Suppressor macrophage treated with lipopolysaccharide for 1 hour (primary cell): Measurements from ENCODE around the gene HPSE2.
"Not testable (repeated sequence)": the region's sequence is repeated elsewhere in the genome, so short reads cannot be mapped to it uniquely, and the experiment has no call there.

Experiments
- DNase-seq, 3 donors: peaks; one replicate each; pipeline ENCODE4 v3.0.0-alpha.2; 2020 to 2022

HPSE2 gene

DNA sequence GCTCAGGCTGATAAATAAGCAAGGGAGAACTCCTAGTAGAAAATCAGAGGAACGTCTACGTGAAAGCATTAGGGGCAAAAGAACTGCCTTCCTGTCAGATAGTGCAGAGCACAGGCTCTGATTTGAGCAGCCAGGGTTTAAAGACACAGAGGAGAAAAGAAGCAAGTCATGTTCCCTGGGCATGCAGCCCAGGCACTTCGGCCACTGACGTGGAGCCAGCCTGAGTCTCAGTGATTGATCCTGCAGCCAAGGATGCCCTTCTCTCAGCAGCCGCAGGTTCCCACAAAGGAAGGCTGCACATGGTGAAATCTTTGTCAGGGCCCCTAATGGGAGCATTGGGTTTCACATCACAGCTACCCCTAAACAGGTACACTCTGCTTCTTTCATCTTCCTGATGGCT, 627.2 kb downstream of the HPSE2 start:
- no peak for DNase-seq

DNA sequence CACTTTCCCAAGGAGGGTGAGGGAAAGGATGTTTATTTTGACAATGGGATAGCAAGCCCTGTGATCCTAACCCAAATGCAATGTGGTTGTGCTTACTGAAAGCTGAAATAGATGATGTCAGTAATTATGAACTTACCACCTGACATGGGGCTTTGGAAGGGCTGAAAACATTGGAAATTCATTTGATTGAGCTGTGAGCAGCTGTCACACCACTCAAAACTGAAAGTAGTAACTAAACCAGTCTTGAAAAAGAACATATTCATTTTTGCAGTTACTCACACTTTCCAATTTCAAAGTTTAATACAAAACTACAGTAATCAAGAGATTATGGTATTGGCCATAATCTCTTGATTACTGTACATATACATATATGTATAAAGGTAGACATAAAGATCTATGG, 633.4 kb downstream of the HPSE2 start:
- no peak for DNase-seq

DNA sequence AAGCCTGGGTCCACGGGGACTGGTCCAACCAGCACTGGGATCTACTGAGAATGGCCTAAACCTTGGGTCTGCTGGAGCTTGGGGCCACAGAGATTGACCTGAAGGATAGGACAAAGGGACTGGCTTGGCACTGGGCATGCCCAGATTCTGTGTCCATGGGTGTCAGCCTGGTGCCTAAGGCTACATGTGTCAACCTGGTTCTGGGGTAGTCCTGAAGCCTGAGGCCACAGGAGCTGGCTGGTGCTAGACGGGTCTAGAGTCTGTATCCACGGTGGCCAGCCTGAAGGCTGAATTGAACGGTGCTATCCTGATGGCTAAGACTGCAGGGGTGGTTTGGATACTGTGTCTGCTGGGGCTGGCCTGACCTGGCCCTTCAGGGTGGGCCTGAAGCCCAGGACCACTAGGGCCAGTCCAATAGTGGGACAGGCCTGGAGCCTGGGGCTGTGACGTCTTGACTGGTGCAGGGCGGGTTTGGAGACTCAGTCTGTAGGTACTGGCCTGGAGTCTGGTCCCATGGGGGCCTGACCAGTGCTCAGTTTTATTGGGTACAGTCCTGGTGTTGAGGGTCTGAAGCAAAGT, 636.5 kb downstream of the HPSE2 start:
- no peak for DNase-seq

DNA sequence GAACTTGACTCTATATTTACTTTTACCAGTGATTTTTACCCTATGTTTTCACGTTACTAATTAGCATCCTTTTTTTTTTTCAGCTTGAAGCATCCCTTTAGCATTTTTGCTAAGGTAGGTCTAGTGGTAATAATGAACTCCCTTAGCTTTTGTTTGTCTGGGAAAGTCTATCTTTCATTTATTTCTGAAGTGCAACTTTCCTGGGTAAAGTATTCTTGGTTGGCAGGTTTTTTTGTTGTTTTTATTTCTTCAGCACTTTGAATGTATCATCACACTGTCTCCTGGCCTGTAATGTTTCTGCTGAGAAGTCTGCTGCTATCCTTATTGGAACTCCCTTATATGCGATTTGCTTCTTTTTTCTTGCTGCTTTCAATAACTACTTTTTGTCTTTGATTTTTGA, 639.2 kb downstream of the HPSE2 start:
- no peak for DNase-seq

DNA sequence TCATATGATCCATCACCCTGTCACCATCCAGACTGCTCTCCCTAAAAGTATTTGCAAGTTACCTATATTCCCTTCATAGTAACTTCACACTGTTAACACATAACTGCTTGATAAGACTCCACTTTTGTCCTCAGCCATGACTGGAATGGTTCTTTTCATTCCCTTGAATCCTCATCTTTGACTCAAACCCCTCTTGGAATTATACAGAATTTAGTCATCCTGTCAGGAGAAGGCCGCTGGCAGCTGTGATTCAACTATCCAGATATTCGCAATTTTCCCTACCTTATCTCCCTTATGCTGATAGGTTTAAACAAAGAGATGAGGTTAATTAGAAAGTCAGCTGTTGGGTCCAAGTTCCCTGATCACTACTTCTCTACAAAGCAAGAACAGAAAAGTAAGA, 646.0 kb downstream of the HPSE2 start:
- no peak for DNase-seq

DNA sequence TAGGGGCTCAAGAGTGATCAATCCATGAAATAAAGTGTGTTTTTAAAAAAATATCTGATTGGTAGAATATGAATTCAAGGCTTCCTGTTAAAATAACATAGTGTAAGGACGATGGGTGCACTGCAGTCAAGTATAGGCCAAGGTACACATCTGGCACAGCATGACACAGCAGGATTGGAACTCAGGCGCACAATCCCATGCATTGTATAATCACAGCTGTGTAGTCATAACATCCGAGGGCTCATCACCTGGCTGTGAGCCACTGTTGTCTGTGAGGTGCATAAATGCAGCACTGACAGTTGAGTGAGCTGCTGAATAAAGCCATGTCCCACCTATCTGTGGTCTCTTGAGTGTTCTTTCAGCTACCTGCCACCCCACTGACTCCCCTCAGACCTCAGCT, 646.6 kb downstream of the HPSE2 start:
- no peak for DNase-seq

DNA sequence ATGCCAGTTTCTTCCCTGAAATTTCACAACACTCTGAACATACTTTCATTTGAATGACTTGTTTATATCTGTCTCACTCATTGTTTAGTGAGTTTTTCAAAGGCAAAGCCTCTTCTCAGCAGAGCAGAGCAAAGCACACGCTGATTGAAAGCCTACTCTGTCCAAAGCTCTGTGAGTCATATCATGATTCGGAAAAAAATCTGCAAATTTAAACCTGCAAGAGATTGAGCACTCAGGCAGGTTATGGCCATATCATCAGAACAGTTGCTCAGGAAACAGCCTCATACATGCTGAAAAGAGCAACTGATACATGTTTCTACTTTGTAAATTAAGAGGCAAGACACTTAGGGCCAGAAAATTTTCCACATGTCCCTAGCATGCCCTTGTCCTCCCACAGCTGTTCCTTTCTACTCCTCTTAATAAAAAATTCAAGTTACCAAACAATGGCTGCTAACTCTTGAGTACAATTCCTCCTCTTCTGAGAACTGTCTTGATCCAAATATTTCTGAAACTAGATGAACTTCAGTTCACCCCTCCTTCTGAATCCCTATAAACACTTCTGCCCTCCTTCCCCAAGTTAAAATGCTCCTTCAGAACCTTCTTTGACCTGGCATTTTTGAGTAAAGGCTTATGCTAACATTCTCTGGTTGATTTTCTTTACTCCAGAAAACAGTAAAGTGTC, 648.4 kb downstream of the HPSE2 start:
- DNase-seq: no peak

DNA sequence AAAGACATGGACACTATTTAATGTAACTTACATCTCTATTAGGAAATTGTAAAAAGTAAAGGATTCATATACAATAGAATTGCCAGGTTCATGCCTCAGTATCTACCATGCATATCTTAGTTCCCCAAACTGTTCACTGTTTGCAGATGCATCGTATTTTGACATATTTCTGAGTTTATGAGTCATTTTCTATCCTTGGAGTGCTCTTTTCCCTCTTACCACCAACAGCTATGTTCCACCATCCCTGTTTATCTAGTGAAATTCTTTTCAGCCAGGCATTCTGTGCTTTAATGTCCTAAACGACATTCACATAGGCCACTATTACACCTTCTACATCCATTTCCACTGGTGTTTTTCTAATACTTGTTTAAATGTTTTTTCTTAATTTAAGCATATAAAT, 649.6 kb downstream of the HPSE2 start:
- DNase-seq: no peak

DNA sequence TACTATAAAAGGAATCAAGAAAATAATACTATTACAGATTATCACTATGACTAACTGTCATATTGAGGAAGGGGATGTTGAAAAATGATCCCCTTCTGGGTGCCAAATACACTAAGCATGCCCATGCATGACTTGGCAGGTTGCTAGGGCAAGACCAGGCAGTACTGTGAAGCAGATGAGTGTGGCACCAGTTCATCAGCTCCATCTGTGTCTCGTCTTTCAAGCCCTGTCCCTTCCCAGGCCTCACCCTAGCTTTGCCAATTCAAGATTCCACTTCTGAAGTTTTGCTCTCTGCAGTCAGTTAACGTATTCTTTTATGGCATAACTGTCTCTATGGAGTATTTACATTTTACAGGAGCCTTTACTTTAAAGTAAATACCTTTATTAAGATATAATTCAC, 653.3 kb downstream of the HPSE2 start:
- no peak for DNase-seq

DNA sequence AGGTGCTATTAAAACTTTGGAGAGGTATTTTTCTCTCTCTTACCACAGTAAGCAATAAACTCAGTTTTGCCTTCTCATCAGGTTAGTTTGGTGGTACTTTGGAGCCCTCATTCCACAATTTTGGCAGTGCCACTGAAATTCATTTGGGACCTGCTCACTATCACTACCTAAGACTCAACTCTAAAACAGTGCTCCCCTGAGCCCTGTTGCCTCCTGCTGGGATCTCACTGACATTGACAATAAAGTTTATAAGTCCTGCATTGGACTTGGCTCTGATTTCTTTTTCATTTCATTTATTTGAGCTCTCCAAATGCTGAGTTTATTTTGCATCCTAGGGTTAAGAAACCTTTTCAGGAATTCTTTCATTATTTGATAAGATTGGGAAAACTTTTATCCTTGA, 658.1 kb downstream of the HPSE2 start:
- DNase-seq: no peak

DNA sequence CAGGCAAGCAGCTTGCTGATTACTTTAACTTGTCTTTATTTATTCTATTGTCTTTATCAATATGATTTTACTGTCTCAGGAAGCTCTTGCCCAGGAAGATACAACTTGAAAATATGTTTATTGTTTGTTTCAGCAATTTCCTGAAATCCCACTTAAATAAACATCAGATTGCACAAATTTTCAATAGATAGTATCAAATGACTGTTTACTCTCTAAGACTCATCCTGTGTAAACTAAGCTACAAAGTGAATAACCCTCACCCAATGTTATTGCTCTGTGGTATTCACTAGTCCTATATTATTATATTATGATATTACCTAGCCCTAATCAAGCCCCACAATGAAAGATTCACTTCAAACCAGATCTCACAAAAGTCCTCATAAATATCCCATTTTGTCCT, 658.5 kb downstream of the HPSE2 start:
- no peak for DNase-seq

DNA sequence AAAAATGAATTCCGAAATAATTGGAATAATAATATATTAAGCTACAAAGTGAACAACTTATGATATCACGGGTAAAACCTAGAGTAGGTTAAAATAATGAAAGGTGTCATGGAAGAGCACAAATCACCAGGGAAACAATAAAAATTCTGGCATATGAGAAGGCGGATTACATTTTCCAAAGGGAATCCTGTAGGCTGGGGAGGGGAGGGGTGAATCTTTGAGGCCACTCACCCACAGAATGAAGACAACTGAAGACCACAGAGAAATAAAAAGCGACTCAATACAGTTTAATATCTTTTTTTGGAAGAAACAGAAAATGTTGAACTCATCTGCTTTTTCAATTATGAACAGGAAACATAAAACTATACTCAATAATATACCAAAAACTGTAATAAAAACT, 659.6 kb downstream of the HPSE2 start:
- no peak for DNase-seq

DNA sequence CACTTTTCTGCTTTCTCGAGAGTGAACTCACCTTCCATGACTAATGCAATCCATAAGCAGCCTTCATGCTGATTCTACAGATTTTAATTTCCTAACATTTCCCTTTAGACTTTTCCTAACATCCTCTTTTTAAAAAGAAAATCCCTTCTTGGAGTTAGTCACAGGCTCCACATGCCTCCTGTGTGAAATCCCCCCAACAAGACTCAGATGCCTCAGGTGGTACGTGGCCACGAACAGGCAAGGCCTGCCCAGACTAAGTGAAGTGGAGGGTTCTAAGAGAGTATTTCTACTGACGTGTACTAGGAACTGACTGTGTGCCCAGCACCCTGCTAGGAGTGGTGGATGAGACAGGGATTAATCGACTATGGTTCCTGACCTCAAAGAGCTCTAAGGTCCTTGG, 663.1 kb downstream of the HPSE2 start:
- no peak for DNase-seq

DNA sequence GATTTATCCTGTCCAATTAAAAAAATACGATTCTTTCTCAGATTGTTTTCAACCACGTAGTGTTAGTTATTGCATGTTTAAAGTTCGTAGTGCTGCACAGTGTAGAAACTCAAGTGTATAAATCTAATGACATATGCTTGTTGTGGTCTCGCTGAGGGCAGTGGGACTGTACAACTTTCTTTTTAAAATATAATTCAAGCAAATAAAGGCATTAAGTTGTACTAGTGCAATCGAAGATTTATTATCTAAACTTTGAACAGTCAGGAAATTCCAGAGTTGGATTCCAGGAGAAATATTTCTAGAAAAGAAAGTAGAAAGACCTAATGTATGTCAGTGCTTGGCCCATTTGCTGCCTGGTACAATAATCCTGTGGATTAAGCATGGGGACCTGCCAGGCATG, 664.8 kb downstream of the HPSE2 start:
- DNase-seq: no peak

DNA sequence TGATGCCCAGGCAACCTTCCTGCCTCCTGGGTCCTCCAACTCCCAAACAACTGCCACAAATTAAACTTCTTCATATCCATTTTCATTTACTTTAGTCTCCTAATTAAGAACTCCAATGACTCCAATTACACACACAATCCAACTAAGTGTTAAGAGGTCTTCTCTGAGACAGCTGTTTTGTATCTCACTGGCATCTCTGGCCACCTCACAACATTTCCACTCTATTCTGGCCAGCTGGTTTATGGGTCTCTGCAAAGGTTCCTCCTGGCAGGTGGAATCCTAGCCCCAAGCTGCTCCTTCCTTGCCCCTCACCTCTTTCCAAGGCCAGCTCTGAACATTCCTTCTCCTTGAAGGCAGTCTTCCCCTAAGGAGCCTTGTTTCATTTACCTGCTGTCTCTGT, 665.8 kb downstream of the HPSE2 start:
- no peak for DNase-seq

DNA sequence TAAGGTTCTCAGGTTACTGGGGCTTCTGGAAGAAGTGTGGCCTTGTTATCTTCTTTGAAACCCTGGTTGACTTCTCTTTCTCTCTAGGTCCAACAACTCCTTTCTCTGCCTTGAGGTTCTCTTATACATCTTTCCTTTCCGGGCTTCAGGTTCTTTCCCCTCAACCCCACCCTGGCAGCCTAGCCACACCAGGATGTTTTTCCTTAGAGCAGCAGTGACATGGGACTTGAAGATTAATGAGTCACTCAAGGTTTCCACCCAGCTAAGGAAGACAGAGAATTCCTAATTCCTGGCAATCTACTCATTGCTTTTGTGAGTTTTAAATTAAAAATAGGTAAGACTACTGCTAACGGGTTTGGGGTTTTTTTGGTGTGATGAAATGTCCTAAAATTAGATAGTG, 667.1 kb downstream of the HPSE2 start:
- DNase-seq: no peak

DNA sequence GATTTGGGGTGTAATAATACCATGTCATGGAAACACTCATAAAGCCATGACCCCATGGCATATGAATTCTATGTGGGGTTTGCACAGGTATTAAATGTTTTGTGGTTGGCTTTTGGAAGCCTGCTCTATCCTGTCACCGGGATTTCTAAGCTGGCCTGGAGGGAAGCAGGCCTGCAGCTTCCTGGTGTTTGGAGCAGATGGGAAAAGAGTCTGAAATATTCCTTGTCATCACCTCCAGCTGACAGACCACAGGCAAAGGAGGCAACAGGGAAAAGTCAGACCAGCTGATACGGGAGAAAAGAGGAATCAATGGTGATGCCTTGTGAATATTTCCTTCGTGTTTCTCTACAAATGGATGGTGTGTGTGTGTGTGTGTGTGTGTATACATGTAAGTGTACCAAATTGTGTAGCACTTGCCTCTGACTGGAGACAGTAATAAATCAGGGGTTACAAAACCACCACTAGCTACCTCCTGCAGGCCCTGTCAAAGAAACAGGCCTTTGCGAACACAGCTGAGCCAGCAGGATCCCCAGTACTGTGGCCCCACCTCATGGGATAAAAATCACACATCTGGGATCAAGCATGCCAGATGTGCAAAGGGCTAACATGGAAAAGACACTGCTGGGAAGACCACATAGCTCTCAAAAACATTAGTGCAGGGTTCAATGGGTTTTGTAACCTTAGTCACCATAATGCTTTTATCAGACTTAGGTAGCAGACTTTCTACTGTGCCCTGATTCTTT, 668.1 kb downstream of the HPSE2 start:
- no peak for DNase-seq

DNA sequence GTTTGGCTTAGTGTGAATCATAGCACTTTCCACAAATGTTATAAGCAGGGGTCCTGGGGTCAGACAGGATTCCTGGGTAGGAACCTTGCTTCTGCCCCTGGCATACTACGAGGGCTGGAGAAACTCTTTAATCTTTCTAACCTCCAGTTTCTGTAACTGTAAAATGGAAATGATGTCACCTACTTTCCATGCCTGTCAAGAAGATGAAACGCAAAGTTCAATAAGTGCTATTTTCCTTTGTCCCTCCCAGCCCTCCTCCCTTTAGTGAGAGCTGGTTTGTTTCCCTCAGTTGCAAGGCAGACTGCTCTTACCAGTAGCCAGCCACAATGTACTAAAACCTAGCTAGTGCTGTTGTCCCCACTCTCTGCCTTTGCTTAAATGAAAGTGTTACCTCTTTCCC, 671.8 kb downstream of the HPSE2 start:
- no peak for DNase-seq

DNA sequence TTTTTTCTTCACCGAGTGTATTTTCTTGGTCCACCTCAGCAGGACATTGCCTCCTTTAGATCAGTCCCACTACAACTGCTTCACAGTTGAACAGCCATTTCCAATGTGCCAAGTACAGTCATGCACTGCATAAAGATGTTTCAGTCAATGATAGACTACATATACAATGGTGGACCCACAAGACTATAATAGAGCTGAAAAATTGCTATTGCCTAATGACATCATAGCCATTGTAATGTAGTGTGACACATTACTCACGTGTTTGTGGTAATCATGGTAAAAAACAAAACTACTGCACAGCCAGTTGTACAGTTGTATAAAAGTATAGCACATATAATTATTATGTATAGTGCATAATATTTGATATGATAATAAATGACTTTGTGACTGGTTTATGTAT, 675.1 kb downstream of the HPSE2 start:
- DNase-seq: no peak

DNA sequence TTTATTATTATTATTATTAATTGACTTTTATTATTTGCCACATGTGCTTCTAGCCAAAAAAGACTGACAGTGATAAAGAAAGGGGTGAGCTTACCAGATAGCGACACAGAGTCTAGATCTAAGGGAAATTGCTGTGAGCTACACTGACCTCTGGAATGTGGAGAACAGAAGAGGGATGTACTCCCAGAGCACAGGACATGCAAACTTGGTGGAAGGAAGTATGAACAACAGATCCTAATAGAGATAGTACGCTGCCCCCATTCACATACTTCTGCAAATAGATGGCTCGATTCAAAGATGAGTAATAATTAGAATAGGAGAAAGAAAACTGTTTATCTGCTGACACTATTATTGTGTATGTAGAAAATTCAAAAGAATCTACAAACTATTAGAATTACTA, 679.6 kb downstream of the HPSE2 start:
- DNase-seq: no peak

DNA sequence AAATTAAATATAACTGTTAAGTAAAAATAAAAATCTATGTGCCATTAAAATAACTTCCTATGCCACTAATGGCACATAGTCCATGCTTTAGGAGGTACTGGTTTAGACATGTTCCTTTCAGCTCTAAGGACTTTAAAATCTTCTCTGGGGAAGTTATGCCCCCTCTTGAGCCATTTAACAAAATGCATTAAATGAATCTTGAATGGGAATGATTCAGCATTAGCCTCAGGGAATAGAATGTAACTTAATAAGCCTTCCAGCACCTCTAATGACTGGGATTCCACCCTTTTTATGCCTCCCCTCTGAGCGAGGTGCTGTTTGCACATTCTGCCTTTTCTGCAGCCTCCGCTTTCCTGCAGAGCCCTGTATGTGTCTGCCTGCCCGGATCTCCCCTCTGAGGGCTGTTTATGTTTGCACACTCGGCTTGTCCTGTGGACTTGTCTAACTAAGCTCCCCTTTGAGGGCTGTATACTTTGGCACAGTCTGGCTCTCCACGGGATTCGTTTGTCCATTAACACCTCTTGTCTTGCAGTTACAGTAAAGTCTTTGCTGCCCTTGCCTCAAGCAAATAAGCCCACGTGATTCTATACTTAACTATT, 680.5 kb downstream of the HPSE2 start:
- no peak for DNase-seq

DNA sequence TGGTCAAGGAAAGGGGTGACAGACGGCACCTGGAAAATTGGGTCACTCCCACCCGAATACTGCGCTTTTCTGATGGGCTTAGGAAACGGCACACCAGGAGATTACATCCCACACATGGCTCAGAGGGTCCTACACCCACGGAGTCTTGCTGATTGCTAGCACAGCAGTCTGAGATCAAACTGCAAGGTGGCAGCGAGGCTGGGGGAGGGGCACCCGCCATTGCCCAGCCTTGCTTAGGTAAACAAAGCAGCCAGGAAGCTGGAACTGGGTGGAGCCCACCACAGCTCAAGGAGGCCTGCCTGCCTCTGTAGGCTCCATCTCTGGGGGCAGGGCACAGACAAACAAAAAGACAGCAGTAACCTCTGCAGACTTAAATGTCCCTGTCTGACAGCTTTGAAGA, 694.1 kb downstream of the HPSE2 start:
- DNase-seq: not testable (repeated sequence)

DNA sequence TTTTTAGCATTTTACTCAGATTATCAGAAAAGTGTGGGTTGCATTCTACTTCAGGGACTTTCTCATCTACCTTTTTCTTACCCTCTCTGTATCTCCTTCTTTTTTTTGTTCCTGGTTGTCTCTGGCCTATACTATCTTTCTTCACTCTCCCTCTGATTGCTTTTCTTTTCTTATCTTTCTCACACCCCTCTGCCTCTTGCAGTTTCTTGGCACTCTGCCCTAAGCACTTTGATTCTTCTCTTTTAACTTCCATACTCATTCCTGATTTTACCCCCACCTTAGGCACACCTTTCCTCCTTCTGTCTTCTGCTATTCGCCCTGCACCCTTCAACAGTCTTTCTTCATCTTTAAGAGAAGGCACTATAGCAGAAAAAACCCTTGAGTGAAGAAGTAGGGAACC, 696.1 kb downstream of the HPSE2 start:
- no peak for DNase-seq

DNA sequence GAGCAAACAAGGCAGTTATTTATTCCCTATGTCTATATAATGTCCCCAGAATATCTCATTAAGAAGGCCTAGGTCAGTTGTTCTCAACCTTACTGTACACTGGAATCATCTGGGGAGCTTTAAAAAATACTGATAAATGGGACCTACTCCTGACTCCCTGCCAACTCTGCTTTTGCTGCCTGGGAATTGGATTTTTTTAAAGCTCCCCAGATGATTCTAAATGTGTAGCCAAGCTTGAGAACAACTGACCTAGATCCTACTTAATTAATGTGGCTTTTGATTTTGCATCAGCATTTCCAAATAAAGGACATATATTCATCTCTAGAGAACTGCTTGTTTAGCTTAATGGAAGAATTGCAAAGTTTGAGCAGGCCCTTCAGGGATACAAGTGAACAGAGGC, 697.2 kb downstream of the HPSE2 start:
- DNase-seq: no peak
